ENCODE measurements around the gene SPATA31C2.

DNA sequence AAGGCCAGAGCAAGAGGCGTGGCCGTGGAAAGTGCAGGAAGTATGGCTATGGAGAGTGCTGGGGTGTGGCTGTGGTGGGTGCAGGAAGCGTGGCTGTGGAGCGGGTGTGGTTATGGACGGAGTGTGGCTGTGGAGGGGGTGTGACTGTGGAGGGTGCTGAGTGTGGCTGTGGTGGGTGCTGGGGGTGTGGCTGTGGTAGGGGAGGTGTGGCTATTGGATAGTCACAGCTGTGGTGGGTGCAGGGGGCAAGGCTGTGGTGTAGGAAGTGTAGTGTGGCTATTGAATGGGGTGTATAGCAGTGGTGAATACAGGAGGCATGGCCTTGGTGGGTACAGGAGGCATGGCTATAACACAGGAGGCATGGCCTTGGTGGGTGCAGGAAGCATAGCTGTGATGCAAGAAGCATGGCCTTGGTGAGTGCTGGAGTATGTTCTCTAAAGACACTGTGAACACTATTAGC, 40.8 kb upstream of the SPATA31C2 start:
- TF ChIP-seq, protein P1, sequence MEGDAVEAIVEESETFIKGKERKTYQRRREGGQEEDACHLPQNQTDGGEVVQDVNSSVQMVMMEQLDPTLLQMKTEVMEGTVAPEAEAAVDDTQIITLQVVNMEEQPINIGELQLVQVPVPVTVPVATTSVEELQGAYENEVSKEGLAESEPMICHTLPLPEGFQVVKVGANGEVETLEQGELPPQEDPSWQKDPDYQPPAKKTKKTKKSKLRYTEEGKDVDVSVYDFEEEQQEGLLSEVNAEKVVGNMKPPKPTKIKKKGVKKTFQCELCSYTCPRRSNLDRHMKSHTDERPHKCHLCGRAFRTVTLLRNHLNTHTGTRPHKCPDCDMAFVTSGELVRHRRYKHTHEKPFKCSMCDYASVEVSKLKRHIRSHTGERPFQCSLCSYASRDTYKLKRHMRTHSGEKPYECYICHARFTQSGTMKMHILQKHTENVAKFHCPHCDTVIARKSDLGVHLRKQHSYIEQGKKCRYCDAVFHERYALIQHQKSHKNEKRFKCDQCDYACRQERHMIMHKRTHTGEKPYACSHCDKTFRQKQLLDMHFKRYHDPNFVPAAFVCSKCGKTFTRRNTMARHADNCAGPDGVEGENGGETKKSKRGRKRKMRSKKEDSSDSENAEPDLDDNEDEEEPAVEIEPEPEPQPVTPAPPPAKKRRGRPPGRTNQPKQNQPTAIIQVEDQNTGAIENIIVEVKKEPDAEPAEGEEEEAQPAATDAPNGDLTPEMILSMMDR (IDR thresholded peaks at IDR 0.05) = no peak
- TF ChIP-seq EP300 (IDR thresholded peaks at IDR 0.05) (no peak), POLR2A (IDR thresholded peaks at IDR 0.05) (no peak), POLR2AphosphoS5 (IDR thresholded peaks at IDR 0.05) (no peak)
